Measurements from ENCODE around the gene ACVR1. TPM values are rescaled to one million over a fixed set of nuclear protein-coding genes. Genes with fewer than 3 reads are reported as not detected.
A peak's percentile ranks its signal among the peaks of the same experiment; 100 is the strongest.
"Not testable (repeated sequence)": the region's sequence is repeated elsewhere in the genome, so short reads cannot be mapped to it uniquely, and the experiment has no call there.

Gene ACVR1
- total RNA-seq, 1 experiment from 2014 or later: 1.9 TPM

GRCh38 chr2:157895531-157895930 is 19.4 kb upstream of the ACVR1 start:
- no peak for DNase-seq (ENCODE audit: low spot score)
- in situ Hi-C loops (cut with HindIII; ENCODE audit: low sequenced_read_pairs): no loop called here

GRCh38 chr2:157894694-157895435 is 18.7 kb upstream of the ACVR1 start:
- DNase-seq (ENCODE audit: low spot score): no peak
- in situ Hi-C loops (cut with HindIII; ENCODE audit: low sequenced_read_pairs): no loop called here

GRCh38 chr2:157893611-157894010 is 17.5 kb upstream of the ACVR1 start:
- no peak for DNase-seq (ENCODE audit: low spot score)
- in situ Hi-C loops (cut with HindIII; ENCODE audit: low sequenced_read_pairs): no loop called here

GRCh38 chr2:157891643-157892041 is 15.5 kb upstream of the ACVR1 start:
- in situ Hi-C loops (cut with HindIII; ENCODE audit: low sequenced_read_pairs): no loop called here
- DNase-seq (ENCODE audit: low spot score): no peak

- DNase-seq (ENCODE audit: low spot score): no peak
- in situ Hi-C loops (cut with HindIII; ENCODE audit: low sequenced_read_pairs): no loop called here
Observed at GRCh38 chr2:157890969-157891642, 15.0 kb upstream of the ACVR1 start.

- no peak for DNase-seq (ENCODE audit: low spot score)
- in situ Hi-C loops (cut with HindIII; ENCODE audit: low sequenced_read_pairs): no loop called here
Observed at GRCh38 chr2:157887946-157888345, 11.8 kb upstream of the ACVR1 start.

GRCh38 chr2:157884533-157884932 is 8.4 kb upstream of the ACVR1 start:
- DNase-seq (ENCODE audit: low spot score); in situ Hi-C loops (cut with HindIII; ENCODE audit: low sequenced_read_pairs): not testable (repeated sequence)

- in situ Hi-C loops (cut with HindIII; ENCODE audit: low sequenced_read_pairs): no loop called here
- no peak for DNase-seq (ENCODE audit: low spot score)
Observed at GRCh38 chr2:157880927-157881326, 4.8 kb upstream of the ACVR1 start.

- in situ Hi-C loops (cut with HindIII; ENCODE audit: low sequenced_read_pairs): no loop called here
- no peak for DNase-seq (ENCODE audit: low spot score)
Observed at GRCh38 chr2:157877761-157878400, 1.8 kb upstream of the ACVR1 start.

- no peak for DNase-seq (ENCODE audit: low spot score)
- in situ Hi-C loops (cut with HindIII; ENCODE audit: low sequenced_read_pairs): no loop called here
Observed at GRCh38 chr2:157876786-157877138, 632 bp upstream of the ACVR1 start.

GRCh38 chr2:157875641-157876065 is 477 bp downstream of the ACVR1 start:
- DNase-seq (ENCODE audit: low spot score): no peak
- in situ Hi-C loops (cut with HindIII; ENCODE audit: low sequenced_read_pairs): no loop called here

- DNase-seq (ENCODE audit: low spot score): peak; percentile 50
- in situ Hi-C loops (cut with HindIII; ENCODE audit: low sequenced_read_pairs): no loop called here
Observed at GRCh38 chr2:157874997-157875640, 1.0 kb downstream of the ACVR1 start.

- DNase-seq (ENCODE audit: low spot score): peak; percentile 19
Observed at GRCh38 chr2:157874348-157874747, 1.8 kb downstream of the ACVR1 start.

GRCh38 chr2:157872791-157873190 is 3.3 kb downstream of the ACVR1 start:
- in situ Hi-C loops (cut with HindIII; ENCODE audit: low sequenced_read_pairs): no loop called here

More at GRCh38 chr2:157874348-157874747, 1.8 kb downstream of the ACVR1 start:
- in situ Hi-C loops (cut with HindIII; ENCODE audit: low sequenced_read_pairs): no loop called here

GRCh38 chr2:157871415-157871814 is 4.7 kb downstream of the ACVR1 start:
- in situ Hi-C loops (cut with HindIII; ENCODE audit: low sequenced_read_pairs): no loop called here
- DNase-seq (ENCODE audit: low spot score): no peak

More at GRCh38 chr2:157872791-157873190, 3.3 kb downstream of the ACVR1 start:
- DNase-seq (ENCODE audit: low spot score): no peak

- in situ Hi-C loops (cut with HindIII; ENCODE audit: low sequenced_read_pairs): no loop called here
- DNase-seq (ENCODE audit: low spot score): no peak
Observed at GRCh38 chr2:157868993-157869392, 7.1 kb downstream of the ACVR1 start.

GRCh38 chr2:157867703-157868102 is 8.4 kb downstream of the ACVR1 start:
- in situ Hi-C loops (cut with HindIII; ENCODE audit: low sequenced_read_pairs): no loop called here

GRCh38 chr2:157866666-157867642 is 9.2 kb downstream of the ACVR1 start:
- no peak for DNase-seq (ENCODE audit: low spot score)
- in situ Hi-C loops (cut with HindIII; ENCODE audit: low sequenced_read_pairs): no loop called here

More at GRCh38 chr2:157867703-157868102, 8.4 kb downstream of the ACVR1 start:
- DNase-seq (ENCODE audit: low spot score): no peak

GRCh38 chr2:157866202-157866601 is 9.9 kb downstream of the ACVR1 start:
- DNase-seq (ENCODE audit: low spot score): no peak
- in situ Hi-C loops (cut with HindIII; ENCODE audit: low sequenced_read_pairs): no loop called here
